Neural progenitor cell (in vitro differentiated cells): Measurements from ENCODE around the gene ATL1. TPM values are rescaled to one million over a fixed set of nuclear protein-coding genes. Genes with fewer than 3 reads are reported as not detected.
"Not testable (repeated sequence)": the region's sequence is repeated elsewhere in the genome, so short reads cannot be mapped to it uniquely, and the experiment has no call there.

Experiments
- DNase-seq: peaks from one replicate; pipeline ENCODE4 v3.0.0-alpha.2; 2016; ENCODE audit warnings: low spot score
- H2AFZ ChIP-seq: fragments of 200-600 bp; sonication (generic); replicated peaks from 2 replicates; pipeline ENCODE4 v1.6.1; 2016; ENCODE audit warnings: antibody characterized with exemption
- H3F3A ChIP-seq: fragments of 200-600 bp; sonication (generic); 2 replicates; pipeline ENCODE4 v1.6.1; 2016; ENCODE audit warnings: antibody characterized with exemption, low read depth
- H3K27ac ChIP-seq: fragments of 200-600 bp; sonication (generic); 2 replicates; pipeline ENCODE4 v1.5.1; 2016; ENCODE audit warnings: mild to moderate bottlenecking
- H3K27me3 ChIP-seq: fragments of 200-600 bp; sonication (generic); 2 replicates; pipeline ENCODE4 v1.6.1; 2016; ENCODE audit warnings: mild to moderate bottlenecking, moderate library complexity
- H3K36me3 ChIP-seq: fragments of 200-600 bp; sonication (generic); 2 replicates; pipeline ENCODE4 v1.5.1; 2016
- H3K4me1 ChIP-seq: fragments of 200-600 bp; sonication (generic); 2 replicates; pipeline ENCODE4 v1.6.1; 2016; ENCODE audit warnings: mixed run types
- H3K4me2 ChIP-seq: fragments of 200-600 bp; sonication (generic); 2 replicates; pipeline ENCODE4 v1.6.1; 2016
- H3K4me3 ChIP-seq: fragments of 200-600 bp; sonication (generic); 2 replicates; pipeline ENCODE4 v1.5.1; 2016
- H3K79me2 ChIP-seq: fragments of 200-600 bp; sonication (generic); 2 replicates; pipeline ENCODE4 v1.6.1; 2016; ENCODE audit warnings: low read depth
- H3K9ac ChIP-seq: fragments of 200-600 bp; sonication (generic); 2 replicates; pipeline ENCODE4 v1.6.1; 2016
- H3K9me3 ChIP-seq: fragments of 200-600 bp; sonication (generic); 2 replicates; pipeline ENCODE4 v1.5.1; 2016; ENCODE audit warnings: low read depth
- H4K20me1 ChIP-seq: fragments of 200-600 bp; sonication (generic); 2 replicates; pipeline ENCODE4 v1.6.1; 2016; ENCODE audit warnings: low read depth
- H3K27ac Mint-ChIP-seq: 3 replicates; pipeline ENCODE4 v1.8.0; 2021; ENCODE audit warnings: mixed read lengths
- H3K27me3 Mint-ChIP-seq: 2 replicates; pipeline ENCODE4 v1.8.0; 2022; ENCODE audit warnings: low read depth, mild to moderate bottlenecking, inconsistent platforms, moderate library complexity, mixed read lengths; ENCODE audit not compliant: insufficient read depth
- H3K36me3 Mint-ChIP-seq: 3 replicates; pipeline ENCODE4 v1.8.0; 2021; ENCODE audit warnings: mixed read lengths
- H3K4me1 Mint-ChIP-seq: 3 replicates; pipeline ENCODE4 v1.8.0; 2021; ENCODE audit warnings: mixed read lengths
- H3K4me3 Mint-ChIP-seq: 3 replicates; pipeline ENCODE4 v1.8.0; 2021; ENCODE audit warnings: mild to moderate bottlenecking, moderate library complexity, mixed read lengths
- H3K9me3 Mint-ChIP-seq: 3 replicates; pipeline ENCODE4 v1.8.0; 2020; ENCODE audit warnings: mixed read lengths
- CTCF ChIP-seq: fragments of 200-600 bp; sonication (generic); IDR thresholded peaks from 2 replicates; pipeline ENCODE4 v1.5.1; 2017; ENCODE audit warnings: antibody characterized with exemption, mild to moderate bottlenecking
- EZH2 ChIP-seq: fragments of 200-600 bp; sonication (generic); IDR thresholded peaks from 2 replicates; pipeline ENCODE4 v1.6.1; 2017; ENCODE audit warnings: antibody characterized with exemption, mild to moderate bottlenecking, moderate library complexity
- EZH2phosphoT487 ChIP-seq: fragments of 200-600 bp; sonication (generic); IDR thresholded peaks from 2 replicates; pipeline ENCODE4 v1.6.1; 2017; ENCODE audit warnings: antibody characterized with exemption
- total RNA-seq: library from RNA; depleted of rRNA; stranded (reverse); fragments of >200 nt; gene quantifications from 2 replicates; pipeline ENCODE4 v1.2.3, GENCODE V29; 2015; ENCODE audit warnings: low replicate concordance

ATL1 gene
- total RNA-seq, 1 donor from 2014 or later = 11.8 TPM

- H2AFZ ChIP-seq = no peak overlapping the region
- DNase-seq = peak; percentile 33
- peaks cover 78% of the 10 kb centered on the region for H3K79me2 ChIP-seq
- H3K9ac ChIP-seq = no peak overlapping the region
- no peak overlapping the region for H3K4me3 Mint-ChIP-seq
- H3K27me3 ChIP-seq = no peaks in the 10 kb centered on the region
- peak overlapping the region; percentile 16 for H3K4me2 ChIP-seq
- no peak overlapping the region for H3K4me3 ChIP-seq
- H3K27ac ChIP-seq = no peak overlapping the region
- no peaks in the 10 kb centered on the region for H3K9me3 ChIP-seq
- H3F3A ChIP-seq = no peaks in the 10 kb centered on the region
- no peaks in the 10 kb centered on the region for H3K9me3 Mint-ChIP-seq
- H3K36me3 ChIP-seq = no peaks in the 10 kb centered on the region
- H3K4me1 Mint-ChIP-seq = peaks cover 11% of the 10 kb centered on the region
- H3K36me3 Mint-ChIP-seq = peaks cover 32% of the 10 kb centered on the region
- TF ChIP-seq EZH2phosphoT487 (no peak), EZH2 (no peak), CTCF (no peak)
- H4K20me1 ChIP-seq = peaks cover 7% of the 10 kb centered on the region
- no peaks in the 10 kb centered on the region for H3K27me3 Mint-ChIP-seq
- H3K4me1 ChIP-seq = peaks cover 14% of the 10 kb centered on the region
- peak overlapping the region; percentile 52 for H3K27ac Mint-ChIP-seq
Measured at GRCh38 chr14:50658203-50658602, 98.3 kb downstream of the ATL1 start.

DNA sequence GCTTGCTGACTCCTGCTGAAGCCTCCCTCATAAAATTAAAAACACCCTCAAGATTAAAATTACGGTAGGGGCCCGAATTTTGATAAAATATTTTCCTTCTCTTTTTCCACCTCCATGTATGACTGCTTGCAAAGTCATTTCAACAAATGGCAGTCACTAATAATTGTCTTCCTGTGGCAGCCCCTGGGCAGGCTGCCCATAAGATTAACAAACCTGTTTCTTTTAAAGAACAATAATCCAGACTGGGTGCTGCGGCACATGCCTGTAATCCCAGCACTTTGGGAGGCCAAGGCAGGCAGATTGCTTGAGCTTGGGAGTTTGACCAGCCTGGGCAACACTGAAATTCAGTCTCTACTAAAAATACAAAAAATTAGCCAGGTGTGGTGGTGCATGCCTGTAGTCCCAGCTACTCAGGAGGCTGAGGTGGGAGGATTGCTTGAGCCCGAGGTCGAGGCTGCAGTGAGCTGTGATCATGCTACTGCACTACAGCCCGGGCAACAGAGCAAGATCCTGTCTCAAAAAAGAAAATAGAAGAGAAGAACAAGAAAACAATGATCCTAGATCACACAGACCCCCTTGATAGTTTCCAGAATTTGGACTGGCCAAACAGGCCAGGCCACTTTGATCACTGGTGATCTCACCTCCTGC is 99.5 kb downstream of the ATL1 start:
- no peak overlapping the region for H3K4me3 ChIP-seq
- Mint-ChIP-seq H3K4me3 (no peak overlapping the region), H3K9me3 (no peaks in the 10 kb centered on the region), H3K27me3 (no peaks in the 10 kb centered on the region), H3K27ac (no peak overlapping the region), H3K4me1 (peaks cover 11% of the 10 kb centered on the region), H3K36me3 (peaks cover 38% of the 10 kb centered on the region)
- H2AFZ ChIP-seq = no peak overlapping the region
- peaks cover 14% of the 10 kb centered on the region for H3K4me1 ChIP-seq
- H3F3A ChIP-seq = no peaks in the 10 kb centered on the region
- H3K9ac ChIP-seq = no peak overlapping the region
- H3K9me3 ChIP-seq = no peaks in the 10 kb centered on the region
- no peaks in the 10 kb centered on the region for H3K36me3 ChIP-seq
- H3K4me2 ChIP-seq = no peak overlapping the region
- H3K79me2 ChIP-seq = peaks cover 79% of the 10 kb centered on the region
- TF ChIP-seq EZH2phosphoT487 (no peak), EZH2 (no peak), CTCF (no peak)
- no peak for DNase-seq
- no peaks in the 10 kb centered on the region for H3K27me3 ChIP-seq
- no peak overlapping the region for H3K27ac ChIP-seq
- H4K20me1 ChIP-seq = peaks cover 7% of the 10 kb centered on the region

DNA sequence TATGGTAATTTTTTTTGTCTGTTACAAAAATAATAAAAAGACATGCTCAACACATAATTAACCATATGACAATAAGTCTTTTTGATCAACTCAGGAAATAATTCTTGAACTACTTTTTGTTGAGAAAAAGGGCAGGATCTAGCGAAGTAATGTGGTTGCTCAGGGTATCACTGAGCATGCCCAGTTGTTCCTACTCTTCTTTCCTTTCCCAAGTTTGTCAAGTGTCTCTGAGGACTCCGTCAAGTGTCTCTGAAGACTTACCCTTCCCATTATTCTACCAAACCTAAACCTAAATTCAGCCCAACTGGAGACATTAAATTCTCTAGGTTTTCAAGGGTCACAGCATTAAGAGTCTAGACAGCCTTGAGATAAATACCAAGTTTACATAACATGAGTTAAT is 104.6 kb downstream of the ATL1 start:
- Histone ChIP-seq H3K4me1 (peaks cover 23% of the 10 kb centered on the region), H3K79me2 (peaks cover 65% of the 10 kb centered on the region), H4K20me1 (peaks cover 10% of the 10 kb centered on the region), H3F3A (peaks cover 23% of the 10 kb centered on the region)
- H2AFZ ChIP-seq, H3K4me1 Mint-ChIP-seq, H3K4me3 Mint-ChIP-seq, DNase-seq, H3K27me3 Mint-ChIP-seq, H3K9me3 ChIP-seq, H3K27me3 ChIP-seq, H3K4me2 ChIP-seq, H3K27ac ChIP-seq, H3K36me3 ChIP-seq, H3K4me3 ChIP-seq, H3K9ac ChIP-seq, H3K27ac Mint-ChIP-seq, H3K9me3 Mint-ChIP-seq: not testable (repeated sequence)
- H3K36me3 Mint-ChIP-seq = peaks cover 33% of the 10 kb centered on the region

GRCh38 chr14:50665300-50665699 is 105.4 kb downstream of the ATL1 start:
- H3K9me3 Mint-ChIP-seq, H3K27me3 Mint-ChIP-seq, H3K9ac ChIP-seq, H3K4me3 Mint-ChIP-seq, H3K9me3 ChIP-seq, H3K27ac Mint-ChIP-seq, H3K4me1 Mint-ChIP-seq, H3K27ac ChIP-seq, H3K36me3 ChIP-seq, H3K27me3 ChIP-seq, DNase-seq, H2AFZ ChIP-seq: not testable (repeated sequence)
- peaks cover 27% of the 10 kb centered on the region for H3K36me3 Mint-ChIP-seq
- peaks cover 10% of the 10 kb centered on the region for H4K20me1 ChIP-seq
- H3K4me1 ChIP-seq = peaks cover 30% of the 10 kb centered on the region
- peaks cover 63% of the 10 kb centered on the region for H3K79me2 ChIP-seq
- peak overlapping the region; percentile 86 for H3K4me2 ChIP-seq
- H3F3A ChIP-seq = peaks cover 30% of the 10 kb centered on the region
- peak overlapping the region; percentile 16 for H3K4me3 ChIP-seq
